Left lung (tissue), 10 donors: Measurements from ENCODE around the gene PTPRU. TPM values are rescaled to one million over a fixed set of nuclear protein-coding genes. Genes with fewer than 3 reads are reported as not detected.

ENCODE experiments used
- ATAC-seq: fragments of 200-7000 bp; cut with Tn5 transposase; one replicate; pipeline ENCODE4 v1.9.1; 2020; ENCODE audit warnings: moderate library complexity
- DNase-seq, 4 donors: peaks; one replicate each; pipeline ENCODE4 v3.0.0-alpha.2; 2013 to 2020
- H3K27ac ChIP-seq, 2 donors: fragments of 200-600 bp; sonication (generic) in 1 of 2; one replicate each; pipeline versions ENCODE4 v1.5.0 to v1.8.0; 2020 to 2021
- H3K27me3 ChIP-seq, 2 donors: fragments of 200-600 bp; sonication (generic) in 1 of 2; one replicate each; pipeline versions ENCODE4 v1.5.0 to v1.8.0; 2020 to 2021
- H3K36me3 ChIP-seq, 2 donors: fragments of 200-600 bp; sonication (generic) in 1 of 2; one replicate each; pipeline versions ENCODE4 v1.5.0 to v1.8.0; 2020 to 2021
- H3K4me1 ChIP-seq, 2 donors: fragments of 200-600 bp; one replicate each; pipeline ENCODE4 v1.8.0; 2021
- H3K4me3 ChIP-seq, 2 donors: fragments of 200-600 bp; sonication (generic) in 1 of 2; one replicate each; pipeline versions ENCODE4 v1.5.0 to v1.8.0; 2020 to 2021; ENCODE audit warnings: mild to moderate bottlenecking in 1 of 2
- H3K9me3 ChIP-seq, 2 donors: fragments of 200-600 bp; sonication (generic) in 1 of 2; one replicate each; pipeline versions ENCODE4 v1.5.0 to v1.8.0; 2020 to 2021
- intact Hi-C, 2 donors: fragments of 100-400 bp; cut with DNase I; formaldehyde crosslinking; loops; one replicate each; pipeline versions ENCODE4 v1.11.2 to v1.14.2; 2022
- polyA plus RNA-seq, 6 donors: library from polyadenylated mRNA; unstranded; fragments of 120-200 nt; gene quantifications; one replicate each; pipeline ENCODE4 v1.2.1, GENCODE V29; 2013; ENCODE audit not compliant: insufficient read length in 6 of 6
- total RNA-seq, 2 donors: library from RNA; stranded (reverse); fragmentation: NEBNext Ultra II Directional; extraction: Animal tissue kit (Norgen Biotek cat#: 25700); gene quantifications; one replicate each; pipeline ENCODE4 v1.2.1, GENCODE V29; 2021
- TF ChIP-seq, protein P1 (sequence below), 2 donors: fragments of 200-600 bp; sonication (generic) in 1 of 2; IDR thresholded peaks; one replicate each; pipeline versions ENCODE4 v1.5.0 to v1.8.0; 2021; ENCODE audit warnings: antibody characterized with exemption in 2 of 2
- donor health status: DM: no; HTN: yes; CAD: no.
- donor health status: DM: no; HTN: no; CAD: no.

The PTPRU gene
- total and polyA plus RNA-seq, 8 donors = 15.5 to 45.4 (median 18.8) TPM

- intact Hi-C loops = no loop called here
- ATAC-seq (no peak), DNase-seq (no peak)
- no peaks in the 10 kb centered on the region for H3K9me3 ChIP-seq
- H3K27me3 ChIP-seq = no peaks in the 10 kb centered on the region
- no peaks in the 10 kb centered on the region for H3K4me1 ChIP-seq
- H3K4me3 ChIP-seq = no peak overlapping the region
- TF ChIP-seq, protein P1, sequence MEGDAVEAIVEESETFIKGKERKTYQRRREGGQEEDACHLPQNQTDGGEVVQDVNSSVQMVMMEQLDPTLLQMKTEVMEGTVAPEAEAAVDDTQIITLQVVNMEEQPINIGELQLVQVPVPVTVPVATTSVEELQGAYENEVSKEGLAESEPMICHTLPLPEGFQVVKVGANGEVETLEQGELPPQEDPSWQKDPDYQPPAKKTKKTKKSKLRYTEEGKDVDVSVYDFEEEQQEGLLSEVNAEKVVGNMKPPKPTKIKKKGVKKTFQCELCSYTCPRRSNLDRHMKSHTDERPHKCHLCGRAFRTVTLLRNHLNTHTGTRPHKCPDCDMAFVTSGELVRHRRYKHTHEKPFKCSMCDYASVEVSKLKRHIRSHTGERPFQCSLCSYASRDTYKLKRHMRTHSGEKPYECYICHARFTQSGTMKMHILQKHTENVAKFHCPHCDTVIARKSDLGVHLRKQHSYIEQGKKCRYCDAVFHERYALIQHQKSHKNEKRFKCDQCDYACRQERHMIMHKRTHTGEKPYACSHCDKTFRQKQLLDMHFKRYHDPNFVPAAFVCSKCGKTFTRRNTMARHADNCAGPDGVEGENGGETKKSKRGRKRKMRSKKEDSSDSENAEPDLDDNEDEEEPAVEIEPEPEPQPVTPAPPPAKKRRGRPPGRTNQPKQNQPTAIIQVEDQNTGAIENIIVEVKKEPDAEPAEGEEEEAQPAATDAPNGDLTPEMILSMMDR (IDR thresholded peaks at IDR 0.05) = no peak
- no peak overlapping the region for H3K27ac ChIP-seq
- peaks cover 0 to 8% of the 10 kb centered on the region in 2 donors for H3K36me3 ChIP-seq
Measured at GRCh38 chr1:29289493-29289892, 53.2 kb downstream of the PTPRU start.

- TF ChIP-seq, protein P1 (IDR thresholded peaks at IDR 0.05) = no peak
- Histone ChIP-seq H3K27ac (no peak overlapping the region), H3K9me3 (no peaks in the 10 kb centered on the region), H3K36me3 (peaks cover 0 to 8% of the 10 kb centered on the region in 2 donors), H3K27me3 (no peaks in the 10 kb centered on the region), H3K4me1 (no peaks in the 10 kb centered on the region), H3K4me3 (no peak overlapping the region)
- ATAC-seq (no peak), DNase-seq (no peak)
- intact Hi-C loops = no loop called here
Measured at GRCh38 chr1:29290414-29290985, 54.2 kb downstream of the PTPRU start.

GRCh38 chr1:29291756-29292155 is 55.4 kb downstream of the PTPRU start:
- intact Hi-C loops = no loop called here
- no peak for ATAC-seq

DNA sequence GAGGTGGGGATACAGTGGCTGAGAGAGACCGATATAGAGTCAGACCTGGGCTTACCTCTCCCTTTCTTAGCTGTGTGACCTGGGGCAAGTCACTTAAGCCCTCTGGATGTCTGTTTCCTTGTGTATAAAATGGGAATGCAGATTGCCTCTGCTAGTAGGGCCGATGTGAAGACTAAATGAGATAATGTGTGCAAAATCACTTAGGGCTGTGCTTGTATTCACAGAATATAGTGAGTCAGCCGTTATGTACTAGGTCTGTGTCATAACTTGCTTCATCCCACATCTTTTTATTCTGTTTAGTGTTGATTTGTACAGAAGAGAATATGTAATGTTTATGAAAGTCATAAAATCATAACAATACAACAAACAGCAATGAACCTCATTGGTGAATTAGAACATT is 56.0 kb downstream of the PTPRU start:
- no peaks in the 10 kb centered on the region for H3K4me1 ChIP-seq
- H3K9me3 ChIP-seq = no peaks in the 10 kb centered on the region
- ATAC-seq = no peak
- H3K27me3 ChIP-seq = no peaks in the 10 kb centered on the region
- TF ChIP-seq, protein P1 (IDR thresholded peaks at IDR 0.05) = no peak
- H3K36me3 ChIP-seq = peaks cover 0 to 8% of the 10 kb centered on the region in 2 donors
- no peak overlapping the region for H3K4me3 ChIP-seq
- intact Hi-C loops = no loop called here
- DNase-seq = no peak
- no peak overlapping the region for H3K27ac ChIP-seq

More at GRCh38 chr1:29291756-29292155, 55.4 kb downstream of the PTPRU start:
- DNase-seq = no peak
- no peak overlapping the region for H3K27ac ChIP-seq
- H3K4me1 ChIP-seq = no peaks in the 10 kb centered on the region
- no peaks in the 10 kb centered on the region for H3K27me3 ChIP-seq
- TF ChIP-seq, protein P1 (IDR thresholded peaks at IDR 0.05) = no peak
- H3K36me3 ChIP-seq = peaks cover 0 to 8% of the 10 kb centered on the region in 2 donors
- H3K9me3 ChIP-seq = no peaks in the 10 kb centered on the region
- H3K4me3 ChIP-seq = no peak overlapping the region

- Histone ChIP-seq H3K27ac (no peak overlapping the region), H3K27me3 (no peaks in the 10 kb centered on the region), H3K4me3 (no peak overlapping the region), H3K4me1 (no peaks in the 10 kb centered on the region), H3K9me3 (no peaks in the 10 kb centered on the region), H3K36me3 (peaks cover 0 to 12% of the 10 kb centered on the region in 2 donors)
- intact Hi-C loops = no loop called here
- TF ChIP-seq, protein P1 (IDR thresholded peaks at IDR 0.05) = no peak
- no peak for ATAC-seq
- DNase-seq = no peak
Measured at GRCh38 chr1:29297450-29297849, 61.1 kb downstream of the PTPRU start.
